Islet precursor cell (in vitro differentiated cells): ENCODE data around the gene MEIKIN.

Source experiments
- DNase-seq: peaks from one replicate; pipeline ENCODE4 v3.0.0-alpha.2; 2018

Gene MEIKIN

GRCh38 chr5:131766689-131767088, 178.8 kb downstream of the MEIKIN start:
- no peak for DNase-seq

- no peak for DNase-seq
These were observed 180.2 kb downstream of the MEIKIN start for GRCh38 chr5:131765261-131765660.

GRCh38 chr5:131763968-131764367, 181.5 kb downstream of the MEIKIN start:
- no peak for DNase-seq

GRCh38 chr5:131760793-131761192, 184.7 kb downstream of the MEIKIN start:
- DNase-seq, result no peak

GRCh38 chr5:131759704-131760103, 185.8 kb downstream of the MEIKIN start:
- DNase-seq, result no peak

GRCh38 chr5:131758520-131758900, 187.0 kb downstream of the MEIKIN start:
- DNase-seq, result no peak

GRCh38 chr5:131757830-131758519, 187.5 kb downstream of the MEIKIN start:
- no peak for DNase-seq
